ENCODE results near the gene WNT5B. TPM values are rescaled to one million over a fixed set of nuclear protein-coding genes. Genes with fewer than 3 reads are reported as not detected.

The WNT5B gene
- total and polyA plus RNA-seq, 2 of the 4 experiments (the other 2 are of a cell fraction): 83.7 to 102 TPM

- Histone ChIP-seq H4K5ac (ENCODE audit: low read depth, low read length) (no peak overlapping the region), H3K9me1 (ENCODE audit: insufficient read depth, low read length) (no peaks in the 10 kb centered on the region), H3K27ac (ENCODE audit: insufficient read depth, low read length) (no peak overlapping the region), H3K4me1 (ENCODE audit: control insufficient read depth, insufficient read depth, low read length) (peaks cover 2% of the 10 kb centered on the region; the same call in 1 of the 2 replicates), H2AK9ac (replicated peaks; ENCODE audit: low read depth, low read length, poor library complexity) (no peak overlapping the region), H2BK20ac (ENCODE audit: low read depth, low read length) (no peak overlapping the region), H3K14ac (replicated peaks; ENCODE audit: low read depth, low read length) (no peak overlapping the region), H3K27me3 (ENCODE audit: control insufficient read depth, insufficient read depth, low read length) (no peaks in the 10 kb centered on the region; the same call in 1 of the 2 replicates), H4K91ac (ENCODE audit: insufficient read depth, low read depth, low read length) (no peak overlapping the region), H3K9ac (ENCODE audit: low read depth, low read length) (no peak overlapping the region), H4K8ac (ENCODE audit: low read depth in 2 of 2, low read length in 2 of 2) (no peak overlapping the region), H2AFZ (replicated peaks; ENCODE audit: low read length, poor library complexity) (no peak overlapping the region), H3K18ac (ENCODE audit: low read depth, low read length) (no peak overlapping the region), H3K79me1 (ENCODE audit: low read depth in 1 of 2, low read length in 2 of 2) (no peaks in the 10 kb centered on the region), H3K36me3 (ENCODE audit: control insufficient read depth, insufficient read depth, low read length) (no peaks in the 10 kb centered on the region), H2BK5ac (ENCODE audit: low read depth, low read length, poor library complexity, severe bottlenecking) (no peak overlapping the region), H2BK15ac (ENCODE audit: low read depth, low read length) (no peak overlapping the region), H2BK120ac (ENCODE audit: low read depth, low read length) (no peak overlapping the region), H4K20me1 (ENCODE audit: insufficient read depth, low read length) (peaks cover 10% of the 10 kb centered on the region; the same call in 1 of the 2 replicates), H2AK5ac (ENCODE audit: low read depth, low read length) (no peak overlapping the region), H3K56ac (ENCODE audit: extremely low read depth, insufficient read depth, low read length) (no peak overlapping the region), H3K4ac (ENCODE audit: low read depth, low read length) (no peak overlapping the region), H3K9me3 (ENCODE audit: control insufficient read depth, insufficient read depth, low read length) (no peaks in the 10 kb centered on the region), H3K4me3 (ENCODE audit: insufficient read depth, low read depth, low read length) (no peak overlapping the region), H3K4me2 (ENCODE audit: low read depth, low read length) (no peak overlapping the region), H3K23ac (ENCODE audit: low read depth, low read length) (no peak overlapping the region)
- BruUV-seq (replicated peaks): no TSS peak
- dilution Hi-C loops (cut with HindIII; ENCODE audit: low sequenced_read_pairs, unreplicated experiment) (no loop called here), intact Hi-C loops (cut with micrococcal nuclease) (no loop called here), in situ Hi-C loops (cut with MboI; ENCODE audit: low sequenced_read_pairs) (loop anchor here (10.0 to 25.0 kb wide), 2 partner anchors 367 to 630 kb away; no protein-coding TSS in a partner anchor)
- CTCF ChIA-PET: interaction anchor here (3.1 kb wide), 1 partner anchor 134 kb away, joined by 8 read pairs; no protein-coding TSS in a partner anchor
- no CpG with 5 or more reads among the region's 1 CpG for WGBS, 2 experiments (ENCODE audit: extremely low coverage in 2 of 2, insufficient read length in 1 of 2)
- TF ChIP-seq MXI1 (IDR thresholded peaks at IDR 0.05; ENCODE audit: borderline replicate concordance, low read depth, low read length) (no peak), ELK1 (IDR thresholded peaks at IDR 0.05; ENCODE audit: borderline replicate concordance, low read depth, low read length) (no peak)
- POLR2A ChIA-PET (ENCODE audit: unreplicated experiment): no interaction called here
- DNase-seq (no peak), ATAC-seq (ENCODE audit: low read depth) (no peak)
Measured at GRCh38 chr12:1657688-1658087, 28.7 kb downstream of the WNT5B start.
